Activated CD4-positive, CD25-positive, alpha-beta regulatory T cell treated with anti-CD3 and anti-CD28 coated beads, Interleukin-2, amount 50 U/mL, for 24 hours (primary cell): ENCODE results near the gene LALBA.
"Not testable (repeated sequence)": the region's sequence is repeated elsewhere in the genome, so short reads cannot be mapped to it uniquely, and the experiment has no call there.

ENCODE experiments used
- ATAC-seq, 2 donors: fragments of 150-1000 bp; cut with Tn5 transposase; one replicate each; pipeline ENCODE4 v1.10.0; 2021; ENCODE audit warnings: mild to moderate bottlenecking in 1 of 2, moderate library complexity in 1 of 2

Gene LALBA

DNA sequence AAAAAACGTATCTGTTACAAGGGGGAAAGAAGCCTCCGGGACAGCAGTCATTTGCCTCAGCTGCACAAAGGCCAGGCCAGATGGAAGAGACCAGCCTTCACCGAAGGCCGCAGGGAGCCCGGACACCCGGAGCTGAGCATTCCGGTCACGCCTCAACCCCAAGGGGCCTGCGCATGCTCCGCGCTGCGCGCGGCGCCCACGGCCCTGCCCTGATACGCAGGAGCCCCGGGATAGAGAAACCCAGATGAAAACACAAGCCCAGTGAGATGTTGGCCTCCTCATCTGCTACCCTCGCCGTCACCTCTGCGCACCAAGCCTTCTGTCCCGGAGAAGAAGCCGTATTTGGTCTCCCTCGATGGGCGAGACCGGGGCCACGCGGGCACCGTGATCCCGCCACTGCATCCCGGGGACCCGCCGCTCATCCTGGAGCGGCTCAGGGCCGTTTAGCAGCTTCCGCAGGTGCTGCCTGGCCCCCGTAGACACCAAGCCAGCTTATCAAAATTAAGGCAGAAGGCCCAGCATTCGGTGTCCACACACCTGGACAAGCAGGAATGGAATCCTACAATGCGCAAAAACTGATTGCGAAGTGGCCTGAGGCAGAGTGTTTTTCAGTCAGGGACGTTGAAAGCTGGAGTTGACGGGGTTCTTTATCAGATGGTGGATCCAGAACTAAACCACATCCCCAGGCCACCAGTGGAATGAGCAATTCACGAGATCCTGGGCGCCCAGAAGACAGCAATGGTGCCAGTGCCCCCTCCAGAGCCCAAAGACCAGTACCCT lies 41.8 kb downstream of the LALBA start:
- no peak for ATAC-seq

DNA sequence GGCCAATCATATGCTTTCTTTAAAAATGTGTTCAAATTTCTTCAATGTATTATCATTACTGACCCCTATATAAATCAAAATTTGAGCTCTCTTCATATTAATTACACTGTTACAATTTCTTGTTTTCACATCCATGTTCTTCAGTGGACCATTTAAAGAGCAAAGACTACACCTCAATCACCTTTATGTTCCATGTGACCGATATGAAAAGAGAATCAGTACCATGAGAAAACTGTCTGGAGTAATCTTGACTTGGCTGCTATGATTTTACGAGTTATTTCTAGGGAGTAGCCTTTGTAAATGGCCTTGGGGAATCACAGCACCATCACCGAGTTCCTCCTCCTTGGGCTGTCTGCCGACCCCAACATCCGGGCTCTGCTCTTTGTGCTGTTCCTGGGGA lies 44.5 kb downstream of the LALBA start, which contains the start of gene OR8S1:
Gene OR8S1, plus strand, starts transcription at position 301 of the 400 bp plus-strand sequence. Its CDS starts 0 bp downstream, at position 301.
- ATAC-seq, result no peak

DNA sequence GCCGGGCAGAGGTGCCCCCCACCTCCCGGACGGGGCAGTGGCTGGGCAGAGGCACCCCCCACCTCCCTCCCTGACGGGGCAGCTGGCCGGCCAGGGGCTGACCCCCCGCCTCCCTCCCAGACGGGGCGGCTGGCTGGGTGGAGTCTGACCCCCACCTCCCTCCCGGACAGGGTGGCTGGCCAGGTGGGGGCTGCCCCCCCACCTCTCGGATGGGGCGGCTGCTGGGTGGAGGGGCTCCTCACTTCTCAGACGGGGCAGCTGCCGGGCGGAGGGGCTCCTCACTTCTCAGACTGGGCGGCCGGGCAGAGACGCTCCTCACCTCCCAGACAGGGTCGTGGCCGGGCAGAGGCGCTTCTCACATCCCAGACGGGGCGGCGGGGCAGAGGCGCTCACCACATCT lies 49.5 kb downstream of the LALBA start:
- ATAC-seq, result not testable (repeated sequence)
